ENCODE measurements around the gene BCDIN3D.

DNA sequence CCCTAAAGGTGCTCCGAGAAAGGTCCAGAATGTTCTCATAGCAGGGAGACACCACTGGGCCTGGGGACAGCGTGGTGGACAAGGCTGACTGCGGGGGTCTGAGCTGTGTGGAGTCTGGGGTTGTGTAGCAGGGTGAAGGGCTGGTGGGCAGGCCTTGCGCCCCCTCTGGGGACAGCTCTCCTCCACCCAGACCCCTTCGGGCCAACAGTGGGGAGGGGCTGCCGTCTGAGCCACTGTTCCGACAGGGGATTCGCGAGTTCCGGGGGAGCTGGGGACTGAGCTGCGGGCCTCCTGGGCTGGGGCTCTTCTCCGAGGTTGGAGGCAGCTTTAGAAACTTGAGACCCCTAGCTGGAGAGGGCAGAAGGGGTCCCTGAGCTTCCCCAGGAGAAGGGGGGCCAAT is 46.8 kb downstream of the BCDIN3D start:
- TF ChIP-seq, protein P1, sequence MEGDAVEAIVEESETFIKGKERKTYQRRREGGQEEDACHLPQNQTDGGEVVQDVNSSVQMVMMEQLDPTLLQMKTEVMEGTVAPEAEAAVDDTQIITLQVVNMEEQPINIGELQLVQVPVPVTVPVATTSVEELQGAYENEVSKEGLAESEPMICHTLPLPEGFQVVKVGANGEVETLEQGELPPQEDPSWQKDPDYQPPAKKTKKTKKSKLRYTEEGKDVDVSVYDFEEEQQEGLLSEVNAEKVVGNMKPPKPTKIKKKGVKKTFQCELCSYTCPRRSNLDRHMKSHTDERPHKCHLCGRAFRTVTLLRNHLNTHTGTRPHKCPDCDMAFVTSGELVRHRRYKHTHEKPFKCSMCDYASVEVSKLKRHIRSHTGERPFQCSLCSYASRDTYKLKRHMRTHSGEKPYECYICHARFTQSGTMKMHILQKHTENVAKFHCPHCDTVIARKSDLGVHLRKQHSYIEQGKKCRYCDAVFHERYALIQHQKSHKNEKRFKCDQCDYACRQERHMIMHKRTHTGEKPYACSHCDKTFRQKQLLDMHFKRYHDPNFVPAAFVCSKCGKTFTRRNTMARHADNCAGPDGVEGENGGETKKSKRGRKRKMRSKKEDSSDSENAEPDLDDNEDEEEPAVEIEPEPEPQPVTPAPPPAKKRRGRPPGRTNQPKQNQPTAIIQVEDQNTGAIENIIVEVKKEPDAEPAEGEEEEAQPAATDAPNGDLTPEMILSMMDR (IDR thresholded peaks at IDR 0.05; ENCODE audit: poor library complexity): no peak
- TF ChIP-seq EZH2phosphoT487 (IDR thresholded peaks at IDR 0.05; ENCODE audit: low read depth, severe bottlenecking, unreplicated experiment): no peak

All from hepatocyte (in vitro differentiated cells).